Measurements from ENCODE around the gene GUCY1A2.

GUCY1A2 gene

DNA sequence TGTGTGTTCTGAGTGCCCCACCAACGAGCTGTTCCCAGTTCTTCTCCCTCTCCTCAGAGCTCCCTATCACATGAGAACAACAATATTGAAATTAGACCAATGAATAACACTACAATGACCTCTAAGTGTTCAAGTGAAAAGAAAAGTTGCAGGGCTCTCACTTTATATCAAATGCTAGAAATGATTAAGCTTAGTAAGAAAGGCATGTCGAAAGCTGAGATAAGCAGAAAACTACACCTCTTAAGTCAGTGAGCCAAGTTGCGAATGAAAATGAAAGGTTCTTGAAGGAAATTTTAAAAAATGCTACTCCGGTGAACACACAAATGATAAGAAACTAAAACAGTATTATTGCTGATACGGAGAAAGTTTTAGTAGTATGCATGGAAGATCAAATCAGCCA, 199.8 kb downstream of the GUCY1A2 start:
- Histone ChIP-seq H3K36me3 (ENCODE audit: control insufficient read depth in 1 of 2, insufficient read depth in 2 of 2, low read length in 2 of 2) (no peaks in the 10 kb centered on the region), H3K79me2 (ENCODE audit: control insufficient read depth, insufficient read depth, low read length, poor library complexity) (no peaks in the 10 kb centered on the region), H2BK12ac (ENCODE audit: low read length) (no peak overlapping the region), H3K4me1 (ENCODE audit: control insufficient read depth in 1 of 2, insufficient read depth in 2 of 2, low read length in 2 of 2) (no peaks in the 10 kb centered on the region), H4K91ac (ENCODE audit: low read depth, low read length) (no peak overlapping the region), H3K27ac (ENCODE audit: low read depth, low read length) (no peak overlapping the region), H3K27me3 (ENCODE audit: insufficient read depth, low read length) (no peaks in the 10 kb centered on the region), H3K4me2 (ENCODE audit: low read length) (no peak overlapping the region), H3K18ac (ENCODE audit: low read length) (no peak overlapping the region), H3K23ac (ENCODE audit: low read length) (no peak overlapping the region), H4K8ac (ENCODE audit: low read depth, low read length) (no peak overlapping the region), H3K4me3 (ENCODE audit: low read depth, low read length) (no peak overlapping the region), H2AK5ac (ENCODE audit: low read length) (no peak overlapping the region), H3K9me3 (ENCODE audit: insufficient read depth, low read depth, low read length) (no peaks in the 10 kb centered on the region), H3K4ac (ENCODE audit: low read depth, low read length) (no peak overlapping the region), H3K9ac (ENCODE audit: low read length) (no peak overlapping the region), H2BK5ac (ENCODE audit: low read depth, low read length, poor library complexity) (no peak overlapping the region), H2AFZ (ENCODE audit: insufficient read depth, low read length, poor library complexity) (no peak overlapping the region), H3K79me1 (ENCODE audit: low read length) (no peaks in the 10 kb centered on the region), H2BK120ac (ENCODE audit: insufficient read depth, low read length, poor library complexity) (no peak overlapping the region), H4K12ac (ENCODE audit: low read depth, low read length) (no peak overlapping the region), H3K14ac (ENCODE audit: low read length) (no peak overlapping the region)
- DNase-seq, result no peak
- no CpG with 5 or more reads among the region's 5 CpGs for WGBS (ENCODE audit: extremely low coverage, insufficient coverage, insufficient read length)

DNA sequence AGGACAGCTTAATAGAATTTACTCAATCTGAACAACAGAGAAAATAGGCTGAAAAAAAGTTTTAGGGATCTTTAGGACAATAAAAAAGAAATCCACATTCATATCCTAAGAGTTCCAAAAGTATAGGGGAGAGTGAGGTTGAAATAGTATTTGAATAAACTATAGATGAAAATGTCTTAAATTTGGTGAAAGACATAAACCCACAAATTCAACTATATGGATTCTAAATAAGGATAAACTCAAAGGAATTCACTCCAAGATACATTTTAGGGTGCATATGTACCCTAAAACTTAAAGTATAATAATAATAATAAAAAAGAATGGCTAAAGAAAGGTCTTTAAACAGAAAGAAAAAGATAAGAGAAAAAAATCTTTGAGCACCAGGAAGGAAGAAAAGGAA, 203.1 kb downstream of the GUCY1A2 start:
- Histone ChIP-seq H2BK120ac (ENCODE audit: insufficient read depth, low read length, poor library complexity) (no peak overlapping the region), H3K23ac (ENCODE audit: low read length) (no peak overlapping the region), H3K4me3 (ENCODE audit: low read depth, low read length) (no peak overlapping the region), H3K27ac (ENCODE audit: low read depth, low read length) (no peak overlapping the region), H3K4ac (ENCODE audit: low read depth, low read length) (no peak overlapping the region), H2BK5ac (ENCODE audit: low read depth, low read length, poor library complexity) (no peak overlapping the region), H3K4me2 (ENCODE audit: low read length) (no peak overlapping the region), H4K8ac (ENCODE audit: low read depth, low read length) (no peak overlapping the region), H4K91ac (ENCODE audit: low read depth, low read length) (no peak overlapping the region), H2AFZ (ENCODE audit: insufficient read depth, low read length, poor library complexity) (no peak overlapping the region), H3K14ac (ENCODE audit: low read length) (no peak overlapping the region), H3K9ac (ENCODE audit: low read length) (no peak overlapping the region), H3K18ac (ENCODE audit: low read length) (no peak overlapping the region), H3K79me1 (ENCODE audit: low read length) (no peaks in the 10 kb centered on the region), H4K12ac (ENCODE audit: low read depth, low read length) (no peak overlapping the region), H2AK5ac (ENCODE audit: low read length) (no peak overlapping the region), H3K79me2 (ENCODE audit: control insufficient read depth, insufficient read depth, low read length, poor library complexity) (no peaks in the 10 kb centered on the region), H3K27me3 (ENCODE audit: insufficient read depth, low read length) (no peaks in the 10 kb centered on the region), H2BK12ac (ENCODE audit: low read length) (no peak overlapping the region), H3K9me3 (ENCODE audit: insufficient read depth, low read depth, low read length) (no peaks in the 10 kb centered on the region), H3K36me3 (ENCODE audit: control insufficient read depth in 1 of 2, insufficient read depth in 2 of 2, low read length in 2 of 2) (no peaks in the 10 kb centered on the region), H3K4me1 (ENCODE audit: control insufficient read depth in 1 of 2, insufficient read depth in 2 of 2, low read length in 2 of 2) (no peaks in the 10 kb centered on the region)
- DNase-seq, result no peak

DNA sequence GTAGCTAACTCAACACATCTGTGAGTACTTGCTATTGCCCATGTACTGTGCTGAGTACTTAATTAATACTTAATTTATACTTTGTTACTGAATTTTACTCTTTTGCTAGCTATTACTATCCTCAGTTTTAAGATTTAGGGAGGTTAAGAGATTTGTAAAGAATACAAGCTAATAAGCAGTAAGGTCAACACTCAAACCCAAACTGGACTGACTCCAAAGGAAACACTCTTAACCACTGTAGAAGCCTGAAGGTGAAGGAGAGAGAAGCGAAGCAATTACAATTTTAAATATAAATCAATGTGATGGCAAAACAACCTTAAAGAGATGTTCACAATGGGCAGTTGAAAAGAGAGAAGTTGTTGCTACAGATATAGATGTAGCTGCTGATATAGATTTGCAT, 204.5 kb downstream of the GUCY1A2 start:
- Histone ChIP-seq H3K14ac (ENCODE audit: low read length) (no peak overlapping the region), H2AFZ (ENCODE audit: insufficient read depth, low read length, poor library complexity) (no peak overlapping the region), H3K4me3 (ENCODE audit: low read depth, low read length) (no peak overlapping the region), H2BK5ac (ENCODE audit: low read depth, low read length, poor library complexity) (no peak overlapping the region), H3K36me3 (ENCODE audit: control insufficient read depth in 1 of 2, insufficient read depth in 2 of 2, low read length in 2 of 2) (no peaks in the 10 kb centered on the region), H3K18ac (ENCODE audit: low read length) (no peak overlapping the region), H3K23ac (ENCODE audit: low read length) (no peak overlapping the region), H2BK12ac (ENCODE audit: low read length) (no peak overlapping the region), H2AK5ac (ENCODE audit: low read length) (no peak overlapping the region), H3K27ac (ENCODE audit: low read depth, low read length) (no peak overlapping the region), H3K79me1 (ENCODE audit: low read length) (no peaks in the 10 kb centered on the region), H4K8ac (ENCODE audit: low read depth, low read length) (no peak overlapping the region), H3K79me2 (ENCODE audit: control insufficient read depth, insufficient read depth, low read length, poor library complexity) (no peaks in the 10 kb centered on the region), H3K9ac (ENCODE audit: low read length) (no peak overlapping the region), H3K9me3 (ENCODE audit: insufficient read depth, low read depth, low read length) (no peaks in the 10 kb centered on the region), H3K4me2 (ENCODE audit: low read length) (no peak overlapping the region), H3K27me3 (ENCODE audit: insufficient read depth, low read length) (no peaks in the 10 kb centered on the region), H4K12ac (ENCODE audit: low read depth, low read length) (no peak overlapping the region), H3K4me1 (ENCODE audit: control insufficient read depth in 1 of 2, insufficient read depth in 2 of 2, low read length in 2 of 2) (no peaks in the 10 kb centered on the region), H4K91ac (ENCODE audit: low read depth, low read length) (no peak overlapping the region), H2BK120ac (ENCODE audit: insufficient read depth, low read length, poor library complexity) (no peak overlapping the region), H3K4ac (ENCODE audit: low read depth, low read length) (no peak overlapping the region)
- no peak for DNase-seq
- WGBS (ENCODE audit: extremely low coverage, insufficient coverage, insufficient read length), result no CpG with 5 or more reads among the region's 1 CpG

DNA sequence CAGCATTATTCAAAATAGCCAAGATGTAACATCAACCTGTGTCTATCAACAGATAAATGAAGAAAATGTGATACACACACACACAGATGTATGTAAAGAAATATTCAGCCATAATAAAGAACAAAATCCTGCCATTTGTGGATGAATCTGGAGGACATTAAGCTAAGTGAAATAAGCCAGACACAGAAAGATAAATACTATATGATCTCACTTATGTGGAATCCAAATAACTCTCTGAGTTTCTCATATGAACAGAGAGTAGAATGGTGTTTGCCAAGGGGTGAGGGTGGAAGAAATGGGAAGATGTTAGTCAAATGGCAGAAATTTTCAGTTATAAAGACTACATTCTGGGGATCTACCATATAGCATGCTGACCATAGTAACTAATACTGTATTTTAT, 224.2 kb downstream of the GUCY1A2 start:
- H3K79me2 ChIP-seq (ENCODE audit: control insufficient read depth, insufficient read depth, low read length, poor library complexity), result no peaks in the 10 kb centered on the region
- no peak overlapping the region for H2AK5ac ChIP-seq (ENCODE audit: low read length)
- no peak overlapping the region for H3K27ac ChIP-seq (ENCODE audit: low read depth, low read length)
- no peak overlapping the region for H3K23ac ChIP-seq (ENCODE audit: low read length)
- H2BK120ac ChIP-seq (ENCODE audit: insufficient read depth, low read length, poor library complexity), result no peak overlapping the region
- no peaks in the 10 kb centered on the region for H3K79me1 ChIP-seq (ENCODE audit: low read length)
- no peak overlapping the region for H2BK5ac ChIP-seq (ENCODE audit: low read depth, low read length, poor library complexity)
- H3K9ac ChIP-seq (ENCODE audit: low read length), result no peak overlapping the region
- no peak overlapping the region for H4K12ac ChIP-seq (ENCODE audit: low read depth, low read length)
- no peak overlapping the region for H4K8ac ChIP-seq (ENCODE audit: low read depth, low read length)
- no peaks in the 10 kb centered on the region for H3K27me3 ChIP-seq (ENCODE audit: insufficient read depth, low read length)
- no peak overlapping the region for H3K4ac ChIP-seq (ENCODE audit: low read depth, low read length)
- H3K9me3 ChIP-seq (ENCODE audit: insufficient read depth, low read depth, low read length), result no peaks in the 10 kb centered on the region
- no peak overlapping the region for H4K91ac ChIP-seq (ENCODE audit: low read depth, low read length)
- no peak overlapping the region for H3K4me2 ChIP-seq (ENCODE audit: low read length)
- no peak for DNase-seq
- no peak overlapping the region for H3K18ac ChIP-seq (ENCODE audit: low read length)
- no peaks in the 10 kb centered on the region for H3K36me3 ChIP-seq (ENCODE audit: control insufficient read depth in 1 of 2, insufficient read depth in 2 of 2, low read length in 2 of 2)
- H3K14ac ChIP-seq (ENCODE audit: low read length), result no peak overlapping the region
- H2AFZ ChIP-seq (ENCODE audit: insufficient read depth, low read length, poor library complexity), result no peak overlapping the region
- H3K4me1 ChIP-seq (ENCODE audit: control insufficient read depth in 1 of 2, insufficient read depth in 2 of 2, low read length in 2 of 2), result no peaks in the 10 kb centered on the region
- no peak overlapping the region for H2BK12ac ChIP-seq (ENCODE audit: low read length)
- no peak overlapping the region for H3K4me3 ChIP-seq (ENCODE audit: low read depth, low read length)

DNA sequence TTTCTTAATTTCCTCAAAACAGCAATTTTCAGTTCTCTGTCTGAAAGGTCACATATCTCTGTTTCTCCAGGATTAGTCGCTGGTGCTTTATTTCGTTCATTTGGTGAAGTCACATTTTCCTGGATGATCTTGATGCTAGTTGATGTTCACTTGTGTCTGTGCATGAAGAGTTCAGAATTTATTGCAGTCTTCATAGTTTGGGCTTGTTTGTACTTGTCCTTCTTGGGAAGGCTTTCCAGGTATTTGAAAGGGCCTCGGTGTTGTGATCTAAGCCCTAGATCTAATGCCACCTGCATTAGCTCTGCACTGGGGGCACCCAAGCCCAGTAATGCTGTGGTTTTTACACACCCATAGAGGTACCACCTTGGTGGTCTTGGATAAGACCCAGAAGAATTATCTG, 228.9 kb downstream of the GUCY1A2 start:
- Histone ChIP-seq H3K79me2 (ENCODE audit: control insufficient read depth, insufficient read depth, low read length, poor library complexity) (no peaks in the 10 kb centered on the region), H3K9me3 (ENCODE audit: insufficient read depth, low read depth, low read length) (no peaks in the 10 kb centered on the region), H3K27me3 (ENCODE audit: insufficient read depth, low read length) (no peaks in the 10 kb centered on the region), H3K36me3 (ENCODE audit: control insufficient read depth in 1 of 2, insufficient read depth in 2 of 2, low read length in 2 of 2) (no peaks in the 10 kb centered on the region), H3K27ac (ENCODE audit: low read depth, low read length) (no peak overlapping the region), H2AK5ac (ENCODE audit: low read length) (no peak overlapping the region), H4K8ac (ENCODE audit: low read depth, low read length) (no peak overlapping the region), H3K18ac (ENCODE audit: low read length) (no peak overlapping the region), H4K91ac (ENCODE audit: low read depth, low read length) (no peak overlapping the region), H2AFZ (ENCODE audit: insufficient read depth, low read length, poor library complexity) (no peak overlapping the region), H2BK12ac (ENCODE audit: low read length) (no peak overlapping the region), H3K9ac (ENCODE audit: low read length) (no peak overlapping the region), H4K12ac (ENCODE audit: low read depth, low read length) (no peak overlapping the region), H3K4ac (ENCODE audit: low read depth, low read length) (no peak overlapping the region), H3K4me3 (ENCODE audit: low read depth, low read length) (no peak overlapping the region), H3K23ac (ENCODE audit: low read length) (no peak overlapping the region), H3K14ac (ENCODE audit: low read length) (no peak overlapping the region), H3K4me2 (ENCODE audit: low read length) (no peak overlapping the region), H3K79me1 (ENCODE audit: low read length) (no peaks in the 10 kb centered on the region), H2BK5ac (ENCODE audit: low read depth, low read length, poor library complexity) (no peak overlapping the region), H3K4me1 (ENCODE audit: control insufficient read depth in 1 of 2, insufficient read depth in 2 of 2, low read length in 2 of 2) (no peaks in the 10 kb centered on the region), H2BK120ac (ENCODE audit: insufficient read depth, low read length, poor library complexity) (no peak overlapping the region)
- DNase-seq, result no peak
- WGBS (ENCODE audit: extremely low coverage, insufficient coverage, insufficient read length), result no CpG with 5 or more reads among the region's 3 CpGs
